IPS-NIHi11 (cell line): Measurements from ENCODE around the gene TOPBP1.
"Not testable (repeated sequence)": the region's sequence is repeated elsewhere in the genome, so short reads cannot be mapped to it uniquely, and the experiment has no call there.

Source experiments
- DNase-seq: peaks from one replicate; pipeline ENCODE4 v3.0.0; 2012; ENCODE audit warnings: mixed read lengths, low spot score

Gene TOPBP1

GRCh38 chr3:133674290-133674919 lies 12.7 kb upstream of the TOPBP1 start:
- peak; percentile 50 for DNase-seq

- no peak for DNase-seq
Measured at GRCh38 chr3:133673746-133674145, 12.0 kb upstream of the TOPBP1 start.

DNA sequence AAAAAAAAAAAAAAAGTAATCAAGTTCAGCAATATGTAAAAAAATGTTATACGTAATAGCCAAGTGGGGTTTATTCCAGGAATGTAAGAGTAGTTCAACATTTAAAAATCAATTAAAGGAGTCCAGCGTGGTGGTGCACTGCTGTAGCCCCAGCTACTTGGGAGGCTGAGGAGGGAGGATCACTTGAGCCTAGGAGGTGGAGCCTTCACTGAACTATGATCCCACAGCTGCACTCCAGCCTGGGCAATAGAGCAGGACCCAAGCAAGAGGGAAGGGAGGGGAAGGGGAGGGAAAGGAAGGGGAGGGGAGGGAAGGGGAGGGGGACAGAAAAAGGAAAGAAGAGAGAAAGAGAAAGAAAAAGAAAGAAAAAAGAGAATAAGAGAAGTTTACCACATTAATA lies 10.7 kb upstream of the TOPBP1 start:
- no peak for DNase-seq

- no peak for DNase-seq
Measured at GRCh38 chr3:133670525-133670995, 8.8 kb upstream of the TOPBP1 start.

DNA sequence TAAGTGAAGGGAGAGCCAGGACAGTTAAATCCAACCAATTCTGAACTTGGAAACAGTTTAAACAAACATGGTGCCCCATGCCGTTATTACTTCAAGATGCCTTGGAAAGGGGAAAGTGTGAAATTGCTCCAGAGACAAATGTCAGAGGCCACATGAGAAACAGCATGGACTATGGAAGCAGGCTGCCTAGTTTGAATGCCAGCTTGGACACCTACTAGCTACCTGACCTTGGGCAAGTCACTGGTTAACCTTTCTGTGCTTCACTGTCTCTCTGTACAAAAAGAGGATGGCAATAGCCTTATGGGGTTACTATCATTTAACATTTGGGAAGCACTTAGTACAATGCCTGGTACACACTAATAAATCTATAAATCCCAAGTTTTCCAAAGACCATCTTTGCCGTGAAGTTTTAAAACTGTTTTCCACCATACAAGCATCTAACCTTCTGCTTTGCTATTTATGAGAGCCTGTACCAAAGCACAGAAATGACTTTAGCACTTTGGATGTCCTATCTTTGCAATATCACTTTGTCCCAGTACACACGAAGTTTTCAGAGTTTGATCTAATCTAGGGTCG lies 8.3 kb upstream of the TOPBP1 start:
- DNase-seq, result no peak

- DNase-seq, result no peak
Measured at GRCh38 chr3:133667118-133667517, 5.4 kb upstream of the TOPBP1 start.

GRCh38 chr3:133665188-133665587 lies 3.4 kb upstream of the TOPBP1 start:
- not testable (repeated sequence) for DNase-seq

- DNase-seq, result peak; percentile 70
Measured at GRCh38 chr3:133663569-133664313, 2.0 kb upstream of the TOPBP1 start.

- peak; percentile 22 for DNase-seq
Measured at GRCh38 chr3:133662278-133662651, 524 bp upstream of the TOPBP1 start.

DNA sequence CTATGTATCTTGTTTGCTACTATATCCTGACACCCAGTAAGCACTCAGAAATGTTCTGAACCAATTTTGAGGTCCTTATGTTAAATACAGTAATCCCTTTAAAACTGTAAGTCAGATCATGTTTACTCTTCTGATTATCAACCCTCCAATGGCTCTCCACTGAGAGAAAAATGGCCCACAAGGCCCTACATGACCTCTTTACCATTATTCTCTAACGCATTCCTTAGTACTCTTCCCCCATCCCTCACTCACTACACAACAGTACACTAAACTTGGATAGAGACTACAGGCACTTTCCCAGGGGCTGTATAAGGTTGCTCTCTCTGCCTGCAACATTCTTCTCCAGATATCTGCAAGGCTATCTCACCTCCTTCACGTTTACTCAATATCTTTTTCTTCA lies 1.9 kb downstream of the TOPBP1 start:
- no peak for DNase-seq

DNA sequence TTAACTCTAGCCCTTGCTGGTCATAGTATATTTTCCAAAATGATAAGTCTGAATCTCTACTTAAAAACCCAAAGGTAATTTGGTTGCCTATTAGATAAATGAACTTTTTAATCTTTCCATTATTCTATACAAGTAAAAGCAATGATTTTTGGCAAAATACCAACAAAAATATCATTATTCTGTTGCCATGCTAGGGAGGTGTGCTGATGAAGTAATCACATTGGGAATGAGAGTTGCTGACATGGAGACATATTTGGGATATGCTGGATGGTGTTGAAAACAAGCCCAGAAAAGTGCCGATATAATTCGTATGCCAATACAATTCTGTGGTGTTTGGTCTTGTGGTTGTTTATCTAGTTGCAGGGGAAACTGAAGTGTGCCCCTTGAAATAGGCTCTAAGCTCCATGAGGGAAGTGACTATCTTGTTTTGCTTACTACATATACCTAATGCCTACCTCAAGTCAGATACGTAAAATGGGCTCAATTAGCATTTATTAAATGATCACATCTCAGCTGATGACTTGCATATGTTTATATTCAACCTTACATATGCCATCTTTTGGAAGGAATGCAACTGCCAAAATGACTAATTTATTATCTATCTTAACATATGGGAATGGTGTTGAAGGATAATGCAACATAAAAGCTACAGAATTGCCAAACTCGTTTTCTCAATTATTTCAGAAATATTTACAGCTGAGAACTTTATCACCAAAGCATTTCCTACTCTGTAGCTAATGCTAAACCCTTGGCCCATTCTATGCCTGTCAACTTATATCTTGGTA lies 5.8 kb downstream of the TOPBP1 start:
- no peak for DNase-seq

DNA sequence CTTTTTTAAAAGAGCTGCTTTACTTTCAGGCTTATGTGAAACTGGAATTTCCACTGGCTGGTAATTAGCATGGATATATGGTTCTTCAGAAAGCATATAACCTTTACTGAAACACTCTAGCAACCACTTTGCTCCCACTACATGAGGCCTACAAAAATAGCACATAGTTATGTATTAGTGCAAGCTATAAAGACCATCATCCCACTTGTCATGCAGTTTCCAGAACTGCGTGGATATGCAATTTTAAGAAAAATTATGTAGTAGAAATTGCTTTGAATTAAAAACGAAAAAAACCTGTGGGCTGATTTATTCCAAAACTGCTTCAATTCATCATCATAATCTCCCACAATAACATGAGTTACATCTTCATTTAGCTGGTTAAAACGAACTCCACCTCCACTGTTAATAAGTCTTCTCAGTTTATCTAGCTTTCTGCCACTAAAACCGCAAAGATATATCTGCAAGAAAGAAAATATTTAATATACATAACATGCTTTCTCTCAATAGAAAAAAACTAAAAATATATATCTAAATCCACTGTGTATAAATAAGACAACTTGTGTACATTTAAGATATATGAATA lies 12.2 kb downstream of the TOPBP1 start:
- DNase-seq, result no peak

DNA sequence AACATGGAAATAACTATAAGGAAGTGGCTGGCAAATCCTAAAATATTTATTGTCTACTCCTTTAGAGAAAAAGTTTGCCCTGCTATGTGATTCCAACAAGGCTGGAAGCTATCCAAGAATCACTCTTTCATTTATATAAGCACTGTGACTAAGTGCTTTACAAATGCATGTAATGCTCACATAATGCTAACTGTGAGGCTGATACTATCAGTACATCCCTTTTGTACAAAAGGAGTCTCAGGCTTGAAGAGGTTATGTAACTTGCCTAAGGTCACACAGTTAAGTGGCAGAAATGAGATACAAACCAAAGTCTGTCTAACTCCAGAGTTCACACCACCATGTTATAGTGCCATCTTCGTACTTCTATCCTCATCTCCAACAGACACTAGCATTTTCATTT lies 17.0 kb downstream of the TOPBP1 start:
- DNase-seq, result no peak

- DNase-seq, result no peak
Measured at GRCh38 chr3:133643611-133644010, 18.1 kb downstream of the TOPBP1 start.

DNA sequence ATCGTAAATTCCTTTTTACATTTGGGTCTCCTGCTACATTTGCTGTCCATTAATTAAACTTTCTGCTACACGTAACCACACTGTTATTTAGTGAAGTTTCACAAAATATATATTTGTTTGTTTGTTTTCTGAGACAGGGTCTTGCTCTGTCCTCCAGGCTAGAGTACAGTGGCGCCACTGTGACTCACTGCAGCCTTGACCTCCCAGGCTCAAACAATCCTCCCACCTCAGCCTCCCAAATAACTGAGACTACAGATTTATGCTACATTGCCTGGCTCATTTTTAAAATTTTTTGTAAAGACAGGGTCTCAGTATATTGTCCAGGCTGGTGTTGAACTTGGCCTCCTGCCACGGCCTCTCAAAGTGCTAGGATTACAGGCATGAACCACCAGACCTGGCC lies 20.5 kb downstream of the TOPBP1 start:
- no peak for DNase-seq

GRCh38 chr3:133633439-133633838 lies 28.3 kb downstream of the TOPBP1 start:
- DNase-seq, result no peak

DNA sequence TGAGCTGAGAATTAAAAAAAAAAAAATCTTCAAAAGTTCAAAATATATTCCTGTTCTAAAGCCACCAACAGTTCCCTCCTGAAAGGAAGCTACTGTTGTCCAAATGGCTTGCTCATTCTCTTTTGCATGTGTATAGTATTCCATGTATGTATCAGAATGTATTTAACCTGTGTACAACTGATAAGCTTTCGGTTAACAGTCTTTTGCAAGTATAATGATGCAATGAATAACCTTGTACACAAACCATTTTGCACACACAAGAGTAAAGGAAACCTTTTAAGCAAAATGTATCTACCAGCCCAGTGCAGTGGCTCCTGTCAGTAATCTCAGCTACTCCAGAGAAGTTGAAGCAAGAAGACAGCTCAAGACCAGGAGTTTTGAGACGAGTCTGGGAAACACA lies 32.6 kb downstream of the TOPBP1 start:
- DNase-seq, result no peak

DNA sequence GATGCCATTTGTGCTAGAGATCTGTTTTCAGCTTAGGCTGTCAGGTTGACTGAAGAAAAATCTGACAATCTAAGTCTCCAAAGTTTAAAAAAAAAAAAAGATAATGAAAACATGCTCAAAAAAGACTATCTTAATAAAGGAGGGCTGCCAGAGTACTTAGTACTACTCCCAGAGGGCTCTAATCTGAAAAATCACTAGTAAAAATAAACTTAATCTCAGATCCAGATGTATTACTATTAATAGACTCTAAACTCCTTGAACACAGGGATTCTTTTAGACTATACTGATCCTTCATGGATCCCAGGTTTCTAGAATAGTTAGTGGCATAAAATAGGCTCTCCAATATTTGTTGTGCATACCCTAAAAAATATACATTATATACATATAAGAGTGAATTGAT lies 34.0 kb downstream of the TOPBP1 start:
- DNase-seq, result no peak

DNA sequence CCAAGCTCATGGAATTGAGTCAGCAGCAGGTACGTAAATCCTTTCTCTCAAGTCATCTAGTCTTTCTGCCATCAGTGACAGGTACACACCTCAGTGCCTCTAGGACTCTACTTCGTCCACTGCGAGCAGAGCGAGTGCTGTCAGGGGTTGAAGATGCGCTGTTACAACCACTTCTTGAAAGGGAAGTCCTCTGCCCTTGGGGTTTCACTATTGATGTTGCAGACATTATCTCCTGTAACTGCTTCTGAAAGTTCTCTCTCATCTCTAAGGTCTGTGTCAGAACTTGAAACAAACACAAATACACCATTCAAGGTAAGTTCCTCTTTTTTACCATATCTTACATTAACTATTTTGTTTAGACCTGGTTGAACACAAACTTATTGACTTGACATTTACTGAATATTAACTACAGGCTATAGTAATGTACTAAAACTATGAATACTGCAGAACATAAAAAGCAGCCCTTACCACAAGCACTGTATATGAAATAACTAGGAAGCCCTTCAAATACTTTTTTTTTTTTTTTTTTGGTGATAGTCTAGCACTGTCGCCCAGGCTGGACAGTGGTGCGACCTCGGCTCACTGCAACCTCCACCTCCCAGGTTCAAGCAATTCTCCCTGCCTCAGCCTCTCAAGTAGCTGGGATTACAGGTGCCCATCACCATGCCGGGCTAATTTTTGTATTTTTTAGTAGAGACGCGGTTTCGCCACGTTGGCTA lies 41.5 kb downstream of the TOPBP1 start:
- DNase-seq, result no peak

DNA sequence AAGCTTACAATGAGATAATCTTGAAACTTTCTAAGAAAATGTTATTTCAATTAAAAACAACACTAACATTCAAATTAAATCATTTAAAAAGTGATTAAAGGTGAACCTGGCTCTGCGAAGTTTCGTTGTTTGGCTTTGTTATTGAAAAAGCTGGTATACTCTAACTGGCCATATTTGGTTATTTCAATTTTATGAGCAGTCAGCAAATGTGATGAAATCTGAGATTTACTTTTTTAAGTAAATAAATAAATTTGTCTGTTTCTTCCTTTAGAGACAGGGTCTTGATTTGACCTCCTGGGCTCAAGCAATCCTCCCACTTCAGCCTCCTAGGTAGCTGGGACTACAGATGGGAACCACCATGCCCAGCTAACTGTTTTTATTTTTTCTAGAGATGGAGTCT lies 50.2 kb downstream of the TOPBP1 start:
- DNase-seq, result no peak

- DNase-seq, result no peak
Measured at GRCh38 chr3:133610031-133610430, 51.7 kb downstream of the TOPBP1 start.

DNA sequence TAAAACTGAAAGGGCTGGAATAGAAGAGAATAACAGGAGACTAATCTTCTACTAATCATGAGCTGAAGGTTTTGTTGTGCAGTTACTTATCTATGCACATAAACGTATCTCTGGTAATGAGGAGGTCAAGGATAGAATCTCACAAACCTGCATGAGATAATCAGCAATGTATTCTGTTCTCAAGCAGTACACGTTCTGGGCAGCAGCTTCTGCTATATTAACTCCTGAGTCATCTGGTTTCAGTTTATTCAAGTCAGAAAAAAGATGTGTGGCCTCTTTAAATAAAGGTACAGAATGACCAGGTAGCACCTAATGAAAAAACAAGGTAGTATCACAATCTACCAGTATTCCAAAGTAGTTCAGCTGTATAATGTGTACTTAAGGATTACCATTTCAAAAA lies 53.4 kb downstream of the TOPBP1 start:
- DNase-seq, result no peak
